Measurements from ENCODE around the gene OLIG1.

Gene OLIG1

GRCh38 chr21:33069994-33070743 is at the start of gene OLIG1:
Gene OLIG1, plus strand, starts transcription at chr21:33070141. Its CDS starts 106 bp downstream, at chr21:33070247.
- no peak for DNase-seq

GRCh38 chr21:33020558-33021100 is 49.3 kb upstream of the OLIG1 start:
- no peak for DNase-seq

- DNase-seq = no peak
Observed at GRCh38 chr21:33021150-33021549, 48.8 kb upstream of the OLIG1 start.

- DNase-seq = no peak
Observed at GRCh38 chr21:33021667-33022066, 48.3 kb upstream of the OLIG1 start.

- DNase-seq = no peak
Observed at GRCh38 chr21:33022489-33022827, 47.5 kb upstream of the OLIG1 start.

- no peak for DNase-seq
Observed at GRCh38 chr21:33022828-33023573, 46.9 kb upstream of the OLIG1 start.

GRCh38 chr21:33023574-33024200 is 46.3 kb upstream of the OLIG1 start:
- DNase-seq = no peak

- no peak for DNase-seq
Observed at GRCh38 chr21:33024201-33025103, 45.5 kb upstream of the OLIG1 start.

- DNase-seq = no peak
Observed at GRCh38 chr21:33025106-33025488, 44.8 kb upstream of the OLIG1 start.

GRCh38 chr21:33025489-33026442 is 44.2 kb upstream of the OLIG1 start, which contains the start of gene OLIG2:
Gene OLIG2, plus strand, starts transcription at chr21:33025935. Its CDS starts 928 bp downstream, at chr21:33026863.
- DNase-seq = peak; percentile 18

GRCh38 chr21:33026443-33026858 is 43.5 kb upstream of the OLIG1 start:
- DNase-seq = no peak

- no peak for DNase-seq
Observed at GRCh38 chr21:33026878-33027400, 43.0 kb upstream of the OLIG1 start.

- DNase-seq = no peak
Observed at GRCh38 chr21:33027401-33028286, 42.3 kb upstream of the OLIG1 start.

GRCh38 chr21:33028287-33028670 is 41.7 kb upstream of the OLIG1 start:
- no peak for DNase-seq

GRCh38 chr21:33028773-33029384 is 41.1 kb upstream of the OLIG1 start:
- no peak for DNase-seq

- no peak for DNase-seq
Observed at GRCh38 chr21:33029385-33029921, 40.5 kb upstream of the OLIG1 start.

- no peak for DNase-seq
Observed at GRCh38 chr21:33029975-33030461, 39.9 kb upstream of the OLIG1 start.

- no peak for DNase-seq
Observed at GRCh38 chr21:33030633-33031032, 39.3 kb upstream of the OLIG1 start.
